Sigmoid colon (tissue), 7 donors: Measurements from ENCODE around the gene CNST. TPM values are rescaled to one million over a fixed set of nuclear protein-coding genes. Genes with fewer than 3 reads are reported as not detected.
A peak's percentile ranks its signal among the peaks of the same experiment; 100 is the strongest.

Experiments
- DNase-seq: peaks from one replicate; pipeline ENCODE4 v3.0.0-alpha.2; 2019
- H3K27ac ChIP-seq, 4 donors: fragments of 200-600 bp; sonication (generic); one replicate each; pipeline ENCODE4 v1.5.1; 2016 to 2019; ENCODE audit warnings: mild to moderate bottlenecking in 1 of 4
- H3K27me3 ChIP-seq, 3 donors: fragments of 200-600 bp; sonication (generic); one replicate each; pipeline ENCODE4 v1.5.1; 2019; ENCODE audit warnings: mild to moderate bottlenecking in 1 of 3
- H3K36me3 ChIP-seq, 4 donors: fragments of 200-600 bp; sonication (generic); one replicate each; pipeline ENCODE4 v1.5.1; 2016 to 2019
- H3K4me1 ChIP-seq, 4 donors: fragments of 200-600 bp; sonication (generic); one replicate each; pipeline ENCODE4 v1.5.1; 2017 to 2019
- H3K4me3 ChIP-seq, 4 donors: fragments of 200-600 bp; sonication (generic); one replicate each; pipeline ENCODE4 v1.5.1; 2017 to 2019; ENCODE audit warnings: mild to moderate bottlenecking in 2 of 4, moderate library complexity in 1 of 4
- H3K9me3 ChIP-seq, 4 donors: fragments of 200-600 bp in 3 of 4; sonication (generic) in 3 of 4; one replicate each; pipeline versions ENCODE4 v1.5.1 to v1.6.1; 2013 to 2019
- EP300 ChIP-seq, 4 donors: sonication (generic); formaldehyde crosslinking; IDR thresholded peaks; one replicate each; pipeline ENCODE4 v1.6.1; 2017; ENCODE audit warnings: antibody characterized with exemption in 4 of 4
- POLR2A ChIP-seq, 2 donors: fragments of 450-650 bp; IDR thresholded peaks; one replicate each; pipeline ENCODE4 v1.6.1; 2016; ENCODE audit warnings: antibody characterized with exemption in 2 of 2, mild to moderate bottlenecking in 2 of 2, moderate library complexity in 2 of 2
- POLR2AphosphoS5 ChIP-seq, 4 donors: sonication (generic); formaldehyde crosslinking; IDR thresholded peaks; one replicate each; pipeline ENCODE4 v1.6.1; 2017; ENCODE audit warnings: antibody characterized with exemption in 4 of 4
- WGBS, 2 donors: extraction: QIAGEN DNeasy Blood & Tissue Kit; methylation state at CpG; one replicate each; pipeline ENCODE4 v1.1.7; 2013; 5-methylcytosine and 5-hydroxymethylcytosine counted together
- intact Hi-C: fragments of 100-400 bp; cut with DNase I; formaldehyde crosslinking; loops from one replicate; pipeline ENCODE4 v1.15.1; 2023
- polyA plus RNA-seq, 3 donors: library from polyadenylated mRNA; stranded (reverse); fragments of 200-250 nt; gene quantifications; one replicate each; pipeline ENCODE4 v1.2.3, GENCODE V29; 2013
- total RNA-seq, 4 donors: library from RNA; depleted of rRNA; stranded (reverse); fragments of >200 nt; gene quantifications; one replicate each; pipeline ENCODE4 v1.1.0, GENCODE V29; 2016
- TF ChIP-seq, protein P1 (sequence below), 4 experiments: fragments of 450-650 bp in 3 of 4; fragments of 200-600 bp in 1 of 4; IDR thresholded peaks; one replicate each; pipeline ENCODE4 v1.5.1; 2016 to 2019; ENCODE audit warnings: antibody characterized with exemption in 4 of 4, mild to moderate bottlenecking in 3 of 4, moderate library complexity in 2 of 4
- donor health status: healthy with polysubstance abuse.
- donor health status: Bipolar disorder and iron deficiency.
- donor health status: healthy.

Gene CNST
- total and polyA plus RNA-seq, 7 donors: 9.0 to 39.2 (median 26.0) TPM

DNA sequence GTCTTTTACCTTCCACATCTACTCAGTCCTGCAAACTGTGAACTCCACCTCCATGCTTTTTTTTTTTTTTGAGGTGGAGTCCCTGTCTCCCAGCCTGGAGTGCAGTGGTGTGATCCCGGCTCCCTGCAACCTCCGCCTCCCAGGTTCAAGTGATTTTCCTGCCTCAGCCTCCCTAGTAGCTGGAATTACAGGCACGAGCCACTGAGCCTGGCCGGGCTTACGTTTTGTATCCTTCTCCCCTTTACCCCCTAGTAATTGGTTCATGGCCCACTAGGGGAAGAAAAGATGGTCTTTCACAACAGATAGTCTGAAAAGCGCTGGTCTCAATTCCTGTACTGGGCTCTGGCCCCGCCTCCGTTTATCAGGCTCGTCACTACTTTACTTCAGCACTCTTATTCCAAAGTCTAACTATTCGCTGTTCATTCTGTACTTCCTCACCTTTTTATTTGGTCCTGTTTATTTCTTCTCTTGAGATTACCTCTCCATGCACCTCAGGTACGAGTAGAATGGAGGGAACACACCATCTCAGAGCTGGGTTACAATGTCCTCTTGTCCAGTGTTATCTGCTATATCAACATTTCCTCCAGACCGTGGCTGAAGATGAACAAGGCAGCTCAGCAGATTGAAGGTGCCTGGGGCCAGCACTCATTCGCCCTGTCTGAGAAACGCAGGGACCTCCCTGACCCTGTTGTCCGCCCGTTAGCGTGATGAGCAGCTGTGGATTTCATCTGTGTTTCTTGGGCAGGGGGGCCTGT is 16.2 kb downstream of the CNST start:
- WGBS, 2 donors: 15 to 69% methylated on average over 17 of the region's 17 CpGs
- intact Hi-C loops: loop anchor here (2.0 kb wide), 1 partner anchor 14 kb away; no protein-coding TSS in a partner anchor
- TF ChIP-seq, protein P1, sequence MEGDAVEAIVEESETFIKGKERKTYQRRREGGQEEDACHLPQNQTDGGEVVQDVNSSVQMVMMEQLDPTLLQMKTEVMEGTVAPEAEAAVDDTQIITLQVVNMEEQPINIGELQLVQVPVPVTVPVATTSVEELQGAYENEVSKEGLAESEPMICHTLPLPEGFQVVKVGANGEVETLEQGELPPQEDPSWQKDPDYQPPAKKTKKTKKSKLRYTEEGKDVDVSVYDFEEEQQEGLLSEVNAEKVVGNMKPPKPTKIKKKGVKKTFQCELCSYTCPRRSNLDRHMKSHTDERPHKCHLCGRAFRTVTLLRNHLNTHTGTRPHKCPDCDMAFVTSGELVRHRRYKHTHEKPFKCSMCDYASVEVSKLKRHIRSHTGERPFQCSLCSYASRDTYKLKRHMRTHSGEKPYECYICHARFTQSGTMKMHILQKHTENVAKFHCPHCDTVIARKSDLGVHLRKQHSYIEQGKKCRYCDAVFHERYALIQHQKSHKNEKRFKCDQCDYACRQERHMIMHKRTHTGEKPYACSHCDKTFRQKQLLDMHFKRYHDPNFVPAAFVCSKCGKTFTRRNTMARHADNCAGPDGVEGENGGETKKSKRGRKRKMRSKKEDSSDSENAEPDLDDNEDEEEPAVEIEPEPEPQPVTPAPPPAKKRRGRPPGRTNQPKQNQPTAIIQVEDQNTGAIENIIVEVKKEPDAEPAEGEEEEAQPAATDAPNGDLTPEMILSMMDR (IDR thresholded peaks at IDR 0.05): no peak
- TF ChIP-seq POLR2A (IDR thresholded peaks at IDR 0.05): peak in 1 of 2 donors; percentile 23
- H3K27me3 ChIP-seq: no peaks in the 10 kb centered on the region
- peak overlapping the region; percentile 73 to 77 (median 75) for H3K27ac ChIP-seq
- H3K4me3 ChIP-seq: no peak overlapping the region
- H3K4me1 ChIP-seq: peaks cover 0 to 90% (median 84%) of the 10 kb centered on the region in 4 donors
- no peaks in the 10 kb centered on the region for H3K9me3 ChIP-seq
- no peaks in the 10 kb centered on the region for H3K36me3 ChIP-seq
- no peak for DNase-seq

DNA sequence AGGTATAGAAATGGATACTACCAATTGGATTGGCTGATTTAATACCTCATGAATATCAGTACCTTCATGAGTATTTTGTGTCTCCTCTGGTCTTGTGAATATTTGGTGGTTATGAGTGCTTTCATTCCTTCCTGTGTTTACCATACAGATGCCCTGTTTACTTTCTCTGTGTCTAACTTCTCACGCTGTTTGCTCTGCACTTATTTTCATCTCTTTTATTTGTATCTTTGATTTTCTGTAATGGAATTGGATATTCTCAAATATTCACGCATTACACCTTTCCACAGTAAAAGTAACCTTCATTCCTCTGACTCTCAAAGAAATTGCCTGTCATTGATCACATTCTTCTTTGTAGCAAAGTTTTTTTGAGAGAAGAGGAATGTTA is 16.8 kb downstream of the CNST start:
- 22 to 59% methylated on average over 2 of the region's 2 CpGs for WGBS, 2 donors
- H3K9me3 ChIP-seq: no peaks in the 10 kb centered on the region
- no peak overlapping the region for H3K4me3 ChIP-seq
- H3K4me1 ChIP-seq: peaks cover 0 to 90% (median 85%) of the 10 kb centered on the region in 4 donors
- no peaks in the 10 kb centered on the region for H3K27me3 ChIP-seq
- no peak for DNase-seq
- TF ChIP-seq EP300 (IDR thresholded peaks at IDR 0.05): no peak
- no peak for TF ChIP-seq POLR2A (IDR thresholded peaks at IDR 0.05)
- no peak for TF ChIP-seq POLR2AphosphoS5 (IDR thresholded peaks at IDR 0.05)
- TF ChIP-seq, protein P1 (IDR thresholded peaks at IDR 0.05): no peak
- intact Hi-C loops: loop anchor here (2.0 kb wide), 1 partner anchor 14 kb away; no protein-coding TSS in a partner anchor
- peak overlapping the region; percentile 73 to 77 (median 75) for H3K27ac ChIP-seq
- H3K36me3 ChIP-seq: no peaks in the 10 kb centered on the region

DNA sequence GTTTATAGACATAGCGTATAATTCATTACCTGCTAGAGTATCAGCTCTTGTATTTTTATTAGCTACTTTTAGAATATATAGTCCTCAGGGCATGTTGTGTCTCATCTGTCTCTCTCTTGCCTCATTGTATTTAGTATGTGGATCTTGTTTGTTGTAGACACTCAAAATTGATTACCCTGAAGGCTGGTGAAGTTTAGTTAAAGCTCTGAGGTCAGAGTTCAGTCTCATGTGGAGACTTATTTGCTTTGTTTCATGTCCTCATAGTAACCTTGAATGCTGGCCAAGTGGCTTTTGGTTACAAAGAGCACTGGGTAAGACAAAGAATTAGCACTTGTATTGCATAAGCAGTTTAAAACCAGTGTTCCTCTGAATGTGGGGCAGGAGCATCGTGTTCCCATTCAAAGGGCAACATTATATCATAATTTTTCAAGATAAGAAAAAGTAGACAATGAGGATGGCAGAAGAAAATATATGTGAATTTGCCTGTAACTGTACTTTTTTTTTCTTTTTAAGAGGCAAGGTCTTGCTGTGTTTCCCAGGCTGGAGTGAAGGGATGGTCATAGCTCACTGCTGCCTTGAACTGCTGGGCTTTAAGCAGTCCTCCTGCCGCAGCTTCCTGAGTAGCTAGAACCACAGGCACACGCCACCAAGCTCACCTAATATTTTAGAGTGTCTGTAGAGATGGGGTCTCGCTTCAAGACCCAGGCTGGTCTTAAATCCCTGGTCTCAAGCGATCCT is 17.4 kb downstream of the CNST start:
- 52 to 76% methylated on average over 6 of the region's 6 CpGs for WGBS, 2 donors

DNA sequence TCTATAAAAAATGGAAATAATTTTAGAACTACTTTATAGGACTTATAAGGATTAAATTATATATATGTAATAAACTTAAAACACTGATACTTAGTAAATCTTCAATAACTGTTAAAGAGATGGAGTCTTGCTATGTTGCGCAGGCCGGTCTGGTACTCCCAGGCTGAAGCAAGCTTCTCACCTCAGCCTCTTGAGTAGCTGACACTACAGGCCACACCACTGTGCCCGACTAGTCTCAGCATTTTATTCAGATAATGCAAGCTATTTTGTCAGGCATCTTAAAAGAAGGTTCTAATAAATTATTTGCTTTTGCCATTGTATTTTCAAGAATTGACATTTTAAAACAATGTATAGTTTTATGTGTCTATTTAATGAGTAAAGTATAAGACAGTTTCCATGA is 20.8 kb downstream of the CNST start:
- peaks cover 0 to 66% (median 51%) of the 10 kb centered on the region in 4 donors for H3K4me1 ChIP-seq

More for the DNA sequence above, 17.4 kb downstream of the CNST start:
- Histone ChIP-seq H3K36me3 (no peaks in the 10 kb centered on the region), H3K4me3 (no peak overlapping the region), H3K4me1 (peaks cover 0 to 90% (median 84%) of the 10 kb centered on the region in 4 donors), H3K27me3 (no peaks in the 10 kb centered on the region), H3K27ac (peak overlapping the region; percentile 73 to 77 (median 75)), H3K9me3 (no peaks in the 10 kb centered on the region)
- TF ChIP-seq POLR2A (IDR thresholded peaks at IDR 0.05): no peak
- peak in 1 of 4 donors; percentile 46 for TF ChIP-seq EP300 (IDR thresholded peaks at IDR 0.05)
- TF ChIP-seq, protein P1 (IDR thresholded peaks at IDR 0.05): no peak
- peak; percentile 11 to 63 (median 30) for TF ChIP-seq POLR2AphosphoS5 (IDR thresholded peaks at IDR 0.05)
- no peak for DNase-seq
- intact Hi-C loops: loop anchor here (2.0 kb wide), 1 partner anchor 13 kb away; no protein-coding TSS in a partner anchor

More for the DNA sequence above, 20.8 kb downstream of the CNST start:
- WGBS, 2 donors: 85 to 90% methylated on average over 3 of the region's 3 CpGs
- peak overlapping the region; percentile 65 to 78 (median 70) for H3K27ac ChIP-seq
- H3K36me3 ChIP-seq: peaks cover 0 to 7% (median 0%) of the 10 kb centered on the region in 4 donors
- TF ChIP-seq, protein P1 (IDR thresholded peaks at IDR 0.05): no peak
- TF ChIP-seq POLR2AphosphoS5 (IDR thresholded peaks at IDR 0.05) (no peak), POLR2A (IDR thresholded peaks at IDR 0.05) (no peak), EP300 (IDR thresholded peaks at IDR 0.05) (no peak)
- DNase-seq: no peak
- H3K27me3 ChIP-seq: no peaks in the 10 kb centered on the region
- no peak overlapping the region for H3K4me3 ChIP-seq
- H3K9me3 ChIP-seq: no peaks in the 10 kb centered on the region
- intact Hi-C loops: no loop called here
